ENCODE data around the gene CHRNA5. TPM values are rescaled to one million over a fixed set of nuclear protein-coding genes. Genes with fewer than 3 reads are reported as not detected.

The CHRNA5 gene
- total RNA-seq, 1 experiment from 2014 or later: 5.5 TPM

DNA sequence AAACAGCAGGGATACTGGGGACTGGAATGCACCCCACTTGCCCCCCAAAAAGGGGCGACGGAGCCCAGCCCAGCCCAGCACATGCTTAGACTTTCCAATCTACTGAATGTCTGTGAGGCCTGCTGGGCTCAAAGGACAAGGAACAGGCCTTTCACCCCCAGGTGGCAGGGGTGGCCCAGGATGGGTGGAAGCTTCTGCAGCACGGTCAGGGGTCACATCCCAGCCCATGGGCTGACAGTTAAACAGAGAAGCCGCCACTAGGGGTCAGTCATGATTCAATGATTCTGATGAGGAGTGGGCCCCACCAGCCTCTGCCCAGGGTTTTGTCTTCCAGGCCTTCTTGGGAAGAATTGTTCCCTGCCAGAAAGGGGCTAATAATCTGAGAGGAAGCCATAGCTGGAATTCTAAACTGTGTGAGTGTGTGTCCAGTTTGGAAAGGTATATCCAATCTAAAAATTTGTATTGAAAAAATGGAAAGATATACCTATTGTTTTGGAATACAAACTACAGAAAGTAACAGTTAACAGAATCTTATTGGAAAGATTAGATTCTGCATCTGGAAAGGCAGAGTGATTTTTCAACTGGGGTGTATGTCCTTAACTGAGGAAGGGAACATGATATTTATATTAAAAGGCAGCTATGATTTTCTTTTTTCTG, 73.5 kb downstream of the CHRNA5 start:
- DNase-seq (ENCODE audit: low read depth): peak; percentile 35

DNA sequence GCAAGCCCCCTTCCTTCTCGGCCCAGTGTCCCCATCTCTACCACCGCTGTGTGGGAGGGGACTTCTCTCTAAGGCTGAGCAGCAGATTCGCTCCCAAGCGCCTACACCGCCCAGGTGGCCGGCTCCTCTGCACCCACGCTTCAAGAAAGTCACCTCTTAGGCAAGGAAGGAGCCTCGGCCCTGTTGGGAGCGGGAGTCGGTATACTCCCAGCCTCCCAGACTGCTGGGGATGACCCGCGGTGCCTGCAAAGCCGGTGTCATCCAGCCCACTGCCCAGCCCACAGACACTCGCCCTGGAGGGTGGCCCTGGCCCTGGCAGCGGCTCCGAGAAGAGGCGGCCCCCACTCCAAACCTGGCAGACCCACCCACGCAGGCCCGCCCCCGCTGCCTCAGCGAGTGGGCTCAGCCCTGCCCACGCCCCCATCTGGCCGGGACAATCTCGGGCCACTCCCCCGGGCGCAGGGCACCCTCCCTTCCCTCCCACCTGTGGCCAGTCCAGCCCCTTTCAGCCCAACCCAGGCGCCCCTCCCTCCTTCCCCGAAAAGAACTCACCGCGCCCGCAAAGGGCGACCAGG, 75.3 kb downstream of the CHRNA5 start:
- no peak for DNase-seq (ENCODE audit: low read depth)

DNA sequence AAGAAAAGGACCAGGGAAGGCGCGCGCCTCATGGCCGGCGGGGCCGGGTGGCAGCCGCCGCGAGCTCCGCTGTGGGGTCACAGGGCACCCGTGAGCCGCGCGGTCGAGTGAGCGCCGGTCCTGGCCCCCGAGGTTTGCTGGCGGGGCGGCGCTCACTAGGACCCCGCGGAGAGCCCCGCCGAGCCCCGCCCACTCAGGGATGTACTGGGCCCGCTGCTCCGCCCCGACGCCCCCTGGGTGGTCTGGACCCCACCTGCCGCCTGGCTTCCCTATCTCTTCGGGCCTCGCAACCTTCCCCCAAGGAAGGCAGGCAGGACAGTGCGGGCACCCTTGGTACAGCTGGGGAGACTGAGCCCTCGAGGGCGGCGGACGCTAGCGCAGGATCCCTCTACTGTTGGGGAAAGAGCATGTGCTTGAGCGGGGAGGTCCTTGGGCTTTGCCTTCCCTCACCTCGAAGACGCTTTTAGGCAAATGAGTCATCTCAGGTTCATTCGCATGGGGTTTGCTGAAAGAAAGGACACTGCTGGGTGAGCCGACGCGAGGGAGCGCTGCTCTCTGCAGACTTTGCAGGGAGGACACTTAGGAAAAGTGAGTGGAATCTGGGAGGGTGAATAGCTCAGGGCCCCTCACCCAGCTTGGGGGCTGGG, 75.9 kb downstream of the CHRNA5 start, which contains the start of gene CHRNB4:
CHRNB4 (minus strand) TSS at position 109 of the 647 bp plus-strand sequence; CDS start at position 32, 77 bp downstream.
- no peak for DNase-seq (ENCODE audit: low read depth)

DNA sequence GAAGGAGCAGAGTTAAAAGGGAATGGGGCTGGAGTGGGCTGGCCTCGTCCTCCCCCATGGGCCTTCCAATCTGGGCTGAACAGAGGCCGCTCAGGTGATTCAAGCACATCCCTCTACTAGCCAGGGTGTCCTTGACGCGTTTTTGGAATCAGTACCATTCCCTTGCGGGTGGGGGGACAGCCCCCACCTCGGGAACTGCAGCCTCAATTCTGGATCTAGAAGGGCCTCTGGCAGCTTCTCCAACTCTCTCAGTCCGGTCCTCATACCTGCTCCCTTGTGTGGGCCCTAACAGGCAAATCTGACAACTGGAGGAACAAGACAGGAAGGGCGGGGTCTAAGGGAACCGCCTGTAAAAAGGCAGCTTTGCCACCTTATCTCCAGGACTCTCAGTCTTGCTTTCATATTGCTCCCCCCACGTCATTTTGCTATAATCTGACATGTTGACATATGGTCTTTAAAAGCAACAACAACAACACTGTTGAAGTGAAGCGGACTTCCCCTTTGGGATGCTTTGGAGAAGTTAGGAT, 76.5 kb downstream of the CHRNA5 start:
- DNase-seq (ENCODE audit: low read depth): no peak

DNA sequence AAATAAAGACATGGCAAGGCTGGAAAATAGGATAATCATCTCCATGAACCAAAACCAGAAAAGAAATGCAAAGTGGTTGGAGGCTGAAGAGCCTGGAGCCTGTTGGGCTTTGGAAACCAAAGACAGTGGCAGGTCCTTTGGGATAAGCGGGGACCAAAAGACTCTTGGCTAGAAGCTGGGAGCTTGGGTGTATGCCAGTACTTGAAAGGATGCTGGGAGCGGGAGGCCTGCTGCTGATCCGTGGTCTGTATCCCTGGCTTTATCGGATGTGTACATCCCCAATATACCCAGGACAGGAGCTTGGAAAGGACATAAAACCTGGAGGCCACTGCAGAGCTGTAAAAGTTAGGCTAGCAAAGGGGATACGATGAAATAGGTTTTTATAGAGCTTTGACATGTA, 77.0 kb downstream of the CHRNA5 start:
- no peak for DNase-seq (ENCODE audit: low read depth)

Other genes with a start within 250 kb of the CHRNA5 start
- gene CRABP1, start 225.2 kb upstream of the CHRNA5 start, total RNA-seq (2014; rRNA removed): not detected in 2 replicates
- gene IREB2, start 127.3 kb upstream of the CHRNA5 start, total RNA-seq (2014; rRNA removed): 11.7 and 16.4 TPM in 2 replicates
- gene HYKK, start 57.9 kb upstream of the CHRNA5 start, total RNA-seq (2014; rRNA removed): 2.2 and 2.6 TPM in 2 replicates
- gene PSMA4, start 25.1 kb upstream of the CHRNA5 start, total RNA-seq (2014; rRNA removed): 237 and 266 TPM in 2 replicates
- gene CHRNA3, start 55.5 kb downstream of the CHRNA5 start, total RNA-seq (2014; rRNA removed): not detected in 2 replicates
- not detected in 2 replicates for gene CHRNB4, start 75.7 kb downstream of the CHRNA5 start, total RNA-seq (2014; rRNA removed)
- gene ADAMTS7, start 245.9 kb downstream of the CHRNA5 start, total RNA-seq (2014; rRNA removed): 35.1 and 35.2 TPM in 2 replicates

Data from LHCN-M2 (cell line).